ENCODE measurements around the gene BNIPL. TPM values are rescaled to one million over a fixed set of nuclear protein-coding genes. Genes with fewer than 3 reads are reported as not detected.

BNIPL gene
- total and polyA plus RNA-seq, 2 of the 13 experiments (the other 11 are each of a cell fraction or from before 2014, with no cell fraction given), result 0.40 to 1.1 TPM

- H4K20me1 ChIP-seq (ENCODE audit: insufficient read depth, low read length), result no peaks in the 10 kb centered on the region
- 96% methylated on average over 4 of the region's 4 CpGs for WGBS (ENCODE audit: low lambda C conversion rate)
- ChIA-PET CTCF (ENCODE audit: low intra/inter-chr PET ratio, low total read pairs) (no interaction called here), POLR2A (interaction anchor here (2.0 to 9.1 kb wide), 3 partner anchors 20 to 30 kb away, joined by 5 to 150 read pairs (median 8); partner anchors contain the start of gene ANXA9)
- ATAC-seq (no peak), FAIRE-seq (no peak), DNase-seq (ENCODE audit: low spot score) (no peak)
- H3K27me3 ChIP-seq (ENCODE audit: control insufficient read depth in 1 of 2, insufficient read depth in 2 of 2, low read length in 2 of 2), result no peaks in the 10 kb centered on the region
- no peak overlapping the region for H3K4me2 ChIP-seq (ENCODE audit: low read depth, low read length)
- H2AFZ ChIP-seq (ENCODE audit: low read length), result no peak overlapping the region
- H3K36me3 ChIP-seq (replicated peaks in 1 of 2; ENCODE audit: control insufficient read depth in 1 of 2, insufficient read depth in 2 of 2, low read length in 2 of 2), result peaks cover 10 to 34% of the 10 kb centered on the region in 2 experiments; a peak in 4 of 5 replicates
- no TSS peak for BruUV-seq (replicated peaks)
- H3K4me1 ChIP-seq (ENCODE audit: insufficient read depth, low read length), result peaks cover 53% of the 10 kb centered on the region
- intact Hi-C loops (cut with micrococcal nuclease; ENCODE audit: unreplicated experiment), result no loop called here
- H3K4me3 ChIP-seq (replicated peaks in 1 of 3; ENCODE audit: insufficient read depth in 1 of 3, low read depth in 2 of 3, low read length in 3 of 3), result no peak overlapping the region
- no peak overlapping the region for H3K9ac ChIP-seq (ENCODE audit: insufficient read depth, low read depth, low read length)
- in situ Hi-C loops (cut with HindIII; ENCODE audit: extremely low pct_ligation_motif_present, low pct_unique_long_range_greater_than_20kb), result no loop called here
- no peaks in the 10 kb centered on the region for H3K9me3 ChIP-seq (ENCODE audit: low read length)
- TF ChIP-seq ZNF24 (IDR thresholded peaks at IDR 0.05) (no peak), ZNF263 (CRISPR knock-in tag; IDR thresholded peaks at IDR 0.05) (no peak)
- no peak overlapping the region for H3K27ac ChIP-seq (ENCODE audit: extremely low read length, insufficient read depth, low read length)
- H3K79me2 ChIP-seq (ENCODE audit: insufficient read depth, low read length), result peaks cover 15% of the 10 kb centered on the region
These were observed 34.8 kb upstream of the BNIPL start for GRCh38 chr1:151001602-151002001.

GRCh38 chr1:151002051-151002450 lies 34.3 kb upstream of the BNIPL start:
- Histone ChIP-seq H3K4me2 (ENCODE audit: low read depth, low read length) (peak overlapping the region; percentile 65; the same call in 1 of the 2 replicates), H3K27me3 (ENCODE audit: control insufficient read depth in 1 of 2, insufficient read depth in 2 of 2, low read length in 2 of 2) (no peaks in the 10 kb centered on the region; a peak in 1 of 5 replicates), H3K27ac (ENCODE audit: extremely low read length, insufficient read depth, low read length) (no peak overlapping the region), H3K79me2 (ENCODE audit: insufficient read depth, low read length) (peaks cover 15% of the 10 kb centered on the region), H3K4me3 (replicated peaks in 1 of 3; ENCODE audit: insufficient read depth in 1 of 3, low read depth in 2 of 3, low read length in 3 of 3) (no peak overlapping the region), H3K4me1 (ENCODE audit: insufficient read depth, low read length) (peaks cover 55% of the 10 kb centered on the region), H3K9ac (ENCODE audit: insufficient read depth, low read depth, low read length) (no peak overlapping the region), H2AFZ (ENCODE audit: low read length) (no peak overlapping the region), H3K9me3 (ENCODE audit: low read length) (no peaks in the 10 kb centered on the region), H4K20me1 (ENCODE audit: insufficient read depth, low read length) (no peaks in the 10 kb centered on the region), H3K36me3 (replicated peaks in 1 of 2; ENCODE audit: control insufficient read depth in 1 of 2, insufficient read depth in 2 of 2, low read length in 2 of 2) (peaks cover 10 to 34% of the 10 kb centered on the region in 2 experiments; a peak in 4 of 5 replicates)
- ATAC-seq (no peak), FAIRE-seq (no peak), DNase-seq (ENCODE audit: low spot score) (no peak)
- POLR2A ChIA-PET, result interaction anchor here (1.9 to 9.1 kb wide), 4 partner anchors 11 to 31 kb away, joined by 5 to 150 read pairs (median 8); partner anchors contain the start of gene ANXA9
- CTCF ChIA-PET (ENCODE audit: low intra/inter-chr PET ratio, low total read pairs), result no interaction called here
- in situ Hi-C loops (cut with HindIII; ENCODE audit: extremely low pct_ligation_motif_present, low pct_unique_long_range_greater_than_20kb) (no loop called here), intact Hi-C loops (cut with micrococcal nuclease; ENCODE audit: unreplicated experiment) (no loop called here)
- no TSS peak for BruUV-seq (replicated peaks)
- 94% methylated on average over 2 of the region's 3 CpGs for WGBS (ENCODE audit: low lambda C conversion rate)
- TF ChIP-seq HDAC6 (IDR thresholded peaks at IDR 0.05; ENCODE audit: low read depth, low read length) (no peak), CERS6 (CRISPR knock-in tag; IDR thresholded peaks at IDR 0.05) (no peak), CENPX (CRISPR knock-in tag; IDR thresholded peaks at IDR 0.05) (no peak), ZNF274 (CRISPR knock-in tag; IDR thresholded peaks at IDR 0.05) (no peak), ARNT (IDR thresholded peaks at IDR 0.05) (no peak), ZNF879 (CRISPR knock-in tag; IDR thresholded peaks at IDR 0.05) (no peak), RFXANK (CRISPR knock-in tag; IDR thresholded peaks at IDR 0.05) (no peak), GABPB1 (CRISPR knock-in tag; IDR thresholded peaks at IDR 0.05) (no peak), ZNF282 (IDR thresholded peaks at IDR 0.05; ENCODE audit: partially characterized antibody) (no peak), ZNF33A (CRISPR knock-in tag; IDR thresholded peaks at IDR 0.05; ENCODE audit: borderline replicate concordance) (no peak), CBX5 (CRISPR knock-in tag; IDR thresholded peaks at IDR 0.05; ENCODE audit: borderline replicate concordance) (no peak), SP4 (CRISPR knock-in tag; IDR thresholded peaks at IDR 0.05) (no peak), MXI1 (IDR thresholded peaks at IDR 0.05; ENCODE audit: borderline replicate concordance, low read depth, low read length) (no peak), ZNF101 (CRISPR knock-in tag; IDR thresholded peaks at IDR 0.05; ENCODE audit: borderline replicate concordance, low read depth) (no peak), JUN (CRISPR knock-in tag; IDR thresholded peaks at IDR 0.05) (no peak)
- TF ChIP-seq, protein P1, sequence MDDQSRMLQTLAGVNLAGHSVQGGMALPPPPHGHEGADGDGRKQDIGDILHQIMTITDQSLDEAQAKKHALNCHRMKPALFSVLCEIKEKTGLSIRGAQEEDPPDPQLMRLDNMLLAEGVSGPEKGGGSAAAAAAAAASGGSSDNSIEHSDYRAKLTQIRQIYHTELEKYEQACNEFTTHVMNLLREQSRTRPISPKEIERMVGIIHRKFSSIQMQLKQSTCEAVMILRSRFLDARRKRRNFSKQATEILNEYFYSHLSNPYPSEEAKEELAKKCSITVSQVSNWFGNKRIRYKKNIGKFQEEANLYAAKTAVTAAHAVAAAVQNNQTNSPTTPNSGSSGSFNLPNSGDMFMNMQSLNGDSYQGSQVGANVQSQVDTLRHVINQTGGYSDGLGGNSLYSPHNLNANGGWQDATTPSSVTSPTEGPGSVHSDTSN (CRISPR knock-in tag; IDR thresholded peaks at IDR 0.05; ENCODE audit: borderline replicate concordance), result no peak
- TF ChIP-seq, protein P2, sequence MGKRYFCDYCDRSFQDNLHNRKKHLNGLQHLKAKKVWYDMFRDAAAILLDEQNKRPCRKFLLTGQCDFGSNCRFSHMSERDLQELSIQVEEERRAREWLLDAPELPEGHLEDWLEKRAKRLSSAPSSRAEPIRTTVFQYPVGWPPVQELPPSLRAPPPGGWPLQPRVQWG (CRISPR knock-in tag; IDR thresholded peaks at IDR 0.05; ENCODE audit: borderline replicate concordance, low read depth), result no peak
